Lung microvascular endothelial cell (primary cell): Measurements from ENCODE around the gene UNC5CL. TPM values are rescaled to one million over a fixed set of nuclear protein-coding genes. Genes with fewer than 3 reads are reported as not detected.

Experiments used
- DNase-seq, 2 donors: peaks; one replicate each; pipeline versions ENCODE4 v3.0.0 to v3.0.0-alpha.2; 2010; ENCODE audit warnings: low read depth in 2 of 2
- total RNA-seq: library from RNA; depleted of rRNA; stranded (reverse); fragments of >200 nt; gene quantifications from 2 replicates; pipeline ENCODE4 v1.2.1, GENCODE V29; 2014

Gene UNC5CL
- total RNA-seq, 1 donor from 2014 or later: under 0.01 TPM

DNA sequence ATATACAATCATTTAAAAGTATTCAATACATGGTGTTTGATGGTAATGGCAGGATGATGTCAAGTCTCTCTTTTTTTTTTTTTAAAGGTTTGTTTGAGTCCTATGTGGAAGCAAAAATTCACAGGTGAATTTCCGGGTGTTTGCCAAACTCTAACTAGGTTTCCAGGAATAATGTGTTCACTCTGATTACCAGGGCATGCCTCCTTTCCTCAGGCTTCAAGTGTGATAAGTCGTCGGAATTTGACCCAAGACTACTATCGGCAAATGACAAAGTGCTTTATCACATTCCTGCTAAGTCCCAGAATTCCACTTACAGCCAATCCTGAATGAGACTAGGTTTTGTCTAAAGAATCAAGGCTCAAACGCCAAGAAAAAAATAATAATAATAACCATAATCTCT lies 25.8 kb upstream of the UNC5CL start:
- DNase-seq: no peak

- no peak for DNase-seq
These were observed 24.9 kb upstream of the UNC5CL start for GRCh38 chr6:41063884-41064285.

DNA sequence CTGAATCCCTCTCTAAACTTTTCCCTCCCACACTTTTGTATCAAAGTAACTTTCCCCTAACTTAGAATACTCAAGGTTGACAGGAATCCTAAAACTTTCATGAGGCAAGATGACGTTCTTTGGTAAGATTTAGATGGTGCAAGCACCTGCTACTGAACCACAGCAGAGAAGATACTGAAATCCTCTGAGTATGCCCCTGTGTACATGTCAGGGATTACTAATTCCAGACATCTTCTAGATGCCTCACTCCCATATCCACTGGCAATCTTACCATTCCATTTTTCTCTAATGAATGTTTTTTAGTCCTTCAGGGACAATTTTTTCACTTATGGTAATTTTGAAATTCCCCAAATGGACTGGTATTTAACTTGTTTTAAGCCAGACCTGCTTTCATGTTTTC lies 23.0 kb upstream of the UNC5CL start:
- no peak for DNase-seq

- peak in 1 of 2 donors; percentile 52 for DNase-seq
These were observed 22.2 kb upstream of the UNC5CL start for GRCh38 chr6:41061196-41061726.

DNA sequence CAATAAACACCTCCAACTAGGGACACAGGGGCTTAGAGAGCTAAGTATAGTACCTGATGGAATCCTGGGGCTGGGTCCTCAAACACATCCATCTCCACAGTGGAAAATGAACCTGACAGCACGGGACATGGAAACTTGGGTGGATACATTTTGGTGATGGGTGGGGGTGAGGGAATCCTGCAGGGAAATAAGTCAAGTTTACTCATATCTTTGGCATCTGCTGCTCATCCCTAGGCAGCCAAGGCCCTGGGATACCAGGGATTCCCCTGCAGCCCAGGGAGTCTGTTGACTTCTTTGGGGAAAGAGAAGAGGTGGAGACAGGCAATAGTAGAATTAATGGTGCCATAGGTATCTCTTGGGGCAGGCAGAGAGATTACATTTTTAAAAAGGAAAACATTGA lies 20.5 kb upstream of the UNC5CL start:
- DNase-seq: no peak

DNA sequence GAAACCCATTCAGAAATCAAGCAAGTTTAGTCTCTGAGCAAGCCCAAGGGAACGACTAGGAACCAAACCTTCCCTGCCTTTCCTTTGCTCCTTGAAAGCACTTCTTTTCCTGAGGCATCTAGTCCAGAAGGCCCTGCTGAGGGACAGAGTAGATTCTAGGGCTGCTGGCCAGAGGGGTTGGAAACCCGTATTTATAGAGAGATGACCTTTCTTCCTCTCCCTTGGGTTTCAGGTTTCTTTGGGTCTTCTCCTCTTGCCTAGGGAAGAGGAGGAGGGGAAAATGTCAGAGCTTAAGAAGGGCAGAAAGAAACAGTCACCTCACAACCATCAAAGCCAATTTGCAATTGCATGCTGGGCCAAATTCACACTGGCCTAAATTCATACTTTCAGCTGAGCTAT lies 19.8 kb upstream of the UNC5CL start:
- no peak for DNase-seq

DNA sequence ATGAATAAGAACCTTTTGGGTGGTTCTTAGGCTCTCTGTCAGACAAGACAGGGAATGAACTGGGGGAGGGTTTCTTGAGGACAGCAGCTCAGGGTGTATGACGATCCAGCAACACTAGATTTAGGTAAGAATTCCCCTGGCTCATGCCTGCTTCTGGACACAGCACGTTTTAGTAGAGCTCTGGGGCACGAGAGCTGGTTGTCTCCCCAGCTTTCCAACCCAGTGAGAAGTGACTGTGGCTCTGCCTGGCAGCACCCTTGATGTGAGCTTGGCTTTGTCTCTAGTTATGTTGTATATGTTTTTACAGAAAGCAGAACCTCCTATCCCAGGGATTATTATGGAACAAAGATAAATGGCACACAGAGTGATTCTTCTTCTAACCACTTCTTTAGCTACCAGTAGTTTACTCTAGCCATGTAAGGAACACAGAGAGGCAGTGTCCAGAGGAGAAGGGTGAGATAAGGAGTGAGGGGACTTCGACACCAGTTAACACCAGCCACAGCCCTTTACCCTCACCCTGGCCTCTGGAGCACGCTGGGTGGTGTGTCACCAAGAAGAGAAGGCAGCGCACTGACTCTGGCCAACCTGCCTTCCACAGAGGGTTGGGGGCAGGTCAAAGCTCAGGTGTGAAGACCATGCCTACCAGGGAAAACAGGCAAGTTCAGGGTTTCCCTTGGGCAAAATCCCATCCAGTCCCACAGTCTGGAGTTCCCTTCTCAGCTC lies 17.9 kb upstream of the UNC5CL start:
- DNase-seq: no peak

DNA sequence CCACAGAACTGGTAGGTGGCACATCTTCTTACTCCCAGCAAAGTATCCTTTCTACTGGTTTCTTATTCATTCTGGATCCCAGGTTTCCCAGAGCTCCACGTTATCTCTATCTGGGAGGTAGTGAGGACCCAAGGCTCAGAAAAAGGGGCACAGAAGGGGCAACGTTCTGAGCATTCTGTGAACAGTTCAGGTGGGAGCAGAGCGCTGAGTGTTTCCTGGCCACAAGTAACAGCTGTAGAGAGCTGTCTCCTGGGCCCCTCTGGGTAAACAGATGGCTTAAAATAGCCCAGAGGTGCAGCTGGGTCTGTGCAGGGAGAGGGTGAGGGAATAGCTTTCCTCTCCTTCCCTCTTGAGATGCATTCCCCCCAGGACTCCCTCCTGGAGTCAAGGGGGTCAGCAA lies 16.1 kb upstream of the UNC5CL start:
- DNase-seq: no peak

GRCh38 chr6:41054511-41054910 lies 15.5 kb upstream of the UNC5CL start:
- DNase-seq: no peak

GRCh38 chr6:41053041-41053440 lies 14.0 kb upstream of the UNC5CL start, which contains the start of gene APOBEC2:
Gene APOBEC2 (plus strand): TSS chr6:41053202. CDS start chr6:41053348, 146 bp downstream.
- DNase-seq: no peak

DNA sequence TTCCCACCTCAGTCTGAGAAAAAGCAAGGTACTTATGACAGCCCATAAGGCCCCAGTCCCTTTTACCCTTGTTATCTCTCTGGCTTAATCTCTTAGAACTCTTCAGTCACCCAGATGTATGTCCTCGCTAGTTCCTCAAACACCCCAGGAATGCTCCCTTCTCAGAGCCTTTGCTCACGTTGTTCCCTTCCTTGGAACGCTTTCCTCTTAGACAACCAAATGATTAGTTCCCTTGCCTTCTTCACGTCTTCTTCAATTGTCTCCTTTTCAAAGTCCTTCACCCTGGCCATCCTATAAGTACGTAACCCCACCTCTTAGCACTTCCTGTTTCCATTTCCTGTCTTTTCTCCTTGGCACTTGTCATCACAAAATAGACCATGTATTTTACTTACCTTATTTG lies 12.9 kb upstream of the UNC5CL start:
- DNase-seq: no peak

DNA sequence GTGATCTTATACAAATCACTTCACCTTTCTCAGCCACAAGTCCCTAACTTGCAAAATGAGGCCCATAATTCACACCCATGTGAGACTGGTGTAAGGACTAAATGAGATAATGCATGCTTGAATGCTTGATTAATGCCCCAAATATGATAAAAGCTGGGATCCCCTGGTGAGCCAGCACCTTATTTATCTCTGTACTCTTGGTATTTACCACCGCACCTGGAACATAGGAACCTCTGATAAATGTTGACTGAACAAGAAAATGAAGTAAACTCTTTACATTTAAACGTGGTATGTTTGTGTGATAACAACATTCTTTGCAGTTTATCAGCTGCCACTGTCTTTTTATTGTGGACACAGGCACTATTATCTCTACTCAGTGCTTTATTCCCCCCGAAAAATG lies 11.5 kb upstream of the UNC5CL start:
- no peak for DNase-seq

DNA sequence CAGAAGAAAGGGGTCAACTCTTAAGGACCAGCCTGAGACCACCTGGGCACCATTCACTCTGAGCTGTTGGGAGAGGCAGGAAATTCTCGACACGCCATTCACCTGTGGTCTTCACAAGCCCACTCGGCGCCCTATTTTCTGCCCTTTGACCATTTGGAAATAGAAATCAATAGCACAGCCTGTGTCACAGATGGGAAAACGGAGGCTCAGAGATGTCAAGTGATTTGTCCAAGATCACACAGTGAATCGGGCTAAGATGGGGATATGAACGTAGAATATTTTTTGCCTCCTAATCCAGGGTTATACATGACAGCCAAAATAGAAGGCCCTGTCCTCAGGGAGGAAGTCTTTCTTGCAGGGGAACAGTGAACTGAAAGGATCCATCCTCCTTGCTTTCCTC lies 10.9 kb upstream of the UNC5CL start:
- DNase-seq: no peak

- DNase-seq: no peak
These were observed 10.5 kb upstream of the UNC5CL start for GRCh38 chr6:41049521-41049920.

GRCh38 chr6:41047745-41048732 lies 9.0 kb upstream of the UNC5CL start:
- no peak for DNase-seq

GRCh38 chr6:41047306-41047705 lies 8.3 kb upstream of the UNC5CL start:
- no peak for DNase-seq

GRCh38 chr6:41046084-41046483 lies 7.1 kb upstream of the UNC5CL start:
- DNase-seq: no peak

GRCh38 chr6:41045664-41046063 lies 6.6 kb upstream of the UNC5CL start:
- DNase-seq: no peak

- DNase-seq: no peak
These were observed 4.1 kb upstream of the UNC5CL start for GRCh38 chr6:41043151-41043550.

GRCh38 chr6:41042226-41043055 lies 3.4 kb upstream of the UNC5CL start, which contains the start of gene TSPO2:
Gene TSPO2 (plus strand): TSS chr6:41042467. CDS start chr6:41042986, 519 bp downstream.
- peak in 1 of 2 donors; percentile 28 for DNase-seq

GRCh38 chr6:41040940-41041536 lies 2.0 kb upstream of the UNC5CL start:
- DNase-seq: no peak
